Esophagus muscularis mucosa (tissue), 3 donors: Measurements from ENCODE around the gene TMEM50A.
"Not testable (repeated sequence)": the region's sequence is repeated elsewhere in the genome, so short reads cannot be mapped to it uniquely, and the experiment has no call there.

Source experiments
- POLR2AphosphoS5 ChIP-seq, 2 donors: sonication (generic); formaldehyde crosslinking; IDR thresholded peaks; one replicate each; pipeline ENCODE4 v1.6.1; 2017; ENCODE audit warnings: antibody characterized with exemption in 2 of 2
- TF ChIP-seq, protein P1 (sequence below), 3 experiments: fragments of 200-600 bp in 2 of 3; fragments of 450-650 bp in 1 of 3; sonication (generic) in 2 of 3; IDR thresholded peaks; one replicate each; pipeline ENCODE4 v1.5.1; 2017 to 2019; ENCODE audit warnings: antibody characterized with exemption in 3 of 3, mild to moderate bottlenecking in 2 of 3, moderate library complexity in 1 of 3

DNA sequence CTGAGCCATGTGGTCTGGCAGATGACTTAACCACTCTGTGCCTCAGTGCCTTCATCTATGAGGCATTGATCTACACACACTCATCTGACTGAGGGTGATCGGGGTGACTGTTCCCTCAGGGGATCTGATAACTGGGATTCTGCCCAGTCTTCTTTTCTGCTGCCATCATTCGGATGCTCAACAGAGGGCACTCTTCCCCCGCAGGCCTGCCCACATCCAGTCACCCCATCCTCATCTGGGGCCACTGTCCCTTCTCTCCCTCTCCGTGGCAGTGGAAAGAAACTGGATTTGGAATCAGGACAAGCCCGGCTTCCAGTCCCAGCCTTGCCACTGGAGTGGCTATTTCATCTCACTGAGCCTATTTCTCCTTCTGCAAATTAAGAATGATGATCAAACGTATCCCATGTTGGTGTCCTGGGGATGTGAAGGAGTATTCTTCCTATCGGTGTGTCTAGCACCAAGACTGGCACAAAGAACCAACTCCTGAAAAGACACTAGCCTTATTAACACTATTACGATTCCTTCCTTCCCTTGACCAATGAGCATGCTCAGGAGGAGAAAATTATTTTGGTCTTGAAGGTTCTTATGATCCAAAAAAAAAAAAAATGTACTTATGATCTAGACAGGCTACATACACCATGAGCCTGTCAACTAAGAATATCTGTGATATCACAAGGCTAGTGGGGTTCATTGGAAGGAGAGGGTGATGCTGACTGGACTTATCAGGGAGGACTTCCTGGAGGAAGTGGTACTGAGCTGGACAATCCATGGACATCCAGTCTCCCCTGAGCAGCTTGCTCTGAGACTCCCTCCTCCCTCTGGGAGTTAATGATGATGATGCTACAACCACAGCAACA lies 65.0 kb downstream of the TMEM50A start:
- not testable (repeated sequence) for TF ChIP-seq POLR2AphosphoS5 (IDR thresholded peaks at IDR 0.05)
- TF ChIP-seq, protein P1, sequence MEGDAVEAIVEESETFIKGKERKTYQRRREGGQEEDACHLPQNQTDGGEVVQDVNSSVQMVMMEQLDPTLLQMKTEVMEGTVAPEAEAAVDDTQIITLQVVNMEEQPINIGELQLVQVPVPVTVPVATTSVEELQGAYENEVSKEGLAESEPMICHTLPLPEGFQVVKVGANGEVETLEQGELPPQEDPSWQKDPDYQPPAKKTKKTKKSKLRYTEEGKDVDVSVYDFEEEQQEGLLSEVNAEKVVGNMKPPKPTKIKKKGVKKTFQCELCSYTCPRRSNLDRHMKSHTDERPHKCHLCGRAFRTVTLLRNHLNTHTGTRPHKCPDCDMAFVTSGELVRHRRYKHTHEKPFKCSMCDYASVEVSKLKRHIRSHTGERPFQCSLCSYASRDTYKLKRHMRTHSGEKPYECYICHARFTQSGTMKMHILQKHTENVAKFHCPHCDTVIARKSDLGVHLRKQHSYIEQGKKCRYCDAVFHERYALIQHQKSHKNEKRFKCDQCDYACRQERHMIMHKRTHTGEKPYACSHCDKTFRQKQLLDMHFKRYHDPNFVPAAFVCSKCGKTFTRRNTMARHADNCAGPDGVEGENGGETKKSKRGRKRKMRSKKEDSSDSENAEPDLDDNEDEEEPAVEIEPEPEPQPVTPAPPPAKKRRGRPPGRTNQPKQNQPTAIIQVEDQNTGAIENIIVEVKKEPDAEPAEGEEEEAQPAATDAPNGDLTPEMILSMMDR (IDR thresholded peaks at IDR 0.05): peak in 2 of 3 experiments; percentile 26 to 33
